ENCODE data around the gene TCAIM. TPM values are rescaled to one million over a fixed set of nuclear protein-coding genes. Genes with fewer than 3 reads are reported as not detected.

TCAIM gene
- total and polyA plus RNA-seq, 10 of the 15 experiments (the other 5 are each of a cell fraction or from before 2014, with no cell fraction given): 14.5 to 22.9 (median 17.8) TPM

DNA sequence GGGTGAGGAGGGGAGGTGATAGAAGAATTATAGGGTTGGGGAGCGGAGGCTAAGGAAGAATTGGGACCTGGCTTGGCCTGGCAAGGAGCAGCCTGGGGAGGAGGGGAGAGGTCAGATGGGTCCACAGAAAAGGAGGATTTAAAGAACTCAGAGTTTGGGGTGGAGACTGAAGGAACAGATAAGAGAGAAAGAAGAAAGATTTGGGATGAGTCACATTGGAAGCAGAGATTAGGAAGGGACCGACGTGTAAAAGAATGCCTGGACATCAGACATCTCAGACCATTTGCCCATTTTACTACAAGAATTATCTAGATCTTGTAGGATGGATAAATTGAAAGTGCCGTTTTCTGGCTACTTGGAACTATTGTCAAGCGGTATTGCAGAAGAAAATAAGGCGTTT lies 10.4 kb downstream of the TCAIM start (continued):
- no peak for TF ChIP-seq SKIL (IDR thresholded peaks at IDR 0.05; ENCODE audit: low read depth, poor library complexity, severe bottlenecking)
- TF ChIP-seq HDAC2 (IDR thresholded peaks at IDR 0.05): no peak
- no peak for TF ChIP-seq GABPA (IDR thresholded peaks at IDR 0.05; ENCODE audit: low read depth)
- no peak for TF ChIP-seq NFIC (IDR thresholded peaks at IDR 0.05; ENCODE audit: low read depth, low read length)
- TF ChIP-seq, protein P1, sequence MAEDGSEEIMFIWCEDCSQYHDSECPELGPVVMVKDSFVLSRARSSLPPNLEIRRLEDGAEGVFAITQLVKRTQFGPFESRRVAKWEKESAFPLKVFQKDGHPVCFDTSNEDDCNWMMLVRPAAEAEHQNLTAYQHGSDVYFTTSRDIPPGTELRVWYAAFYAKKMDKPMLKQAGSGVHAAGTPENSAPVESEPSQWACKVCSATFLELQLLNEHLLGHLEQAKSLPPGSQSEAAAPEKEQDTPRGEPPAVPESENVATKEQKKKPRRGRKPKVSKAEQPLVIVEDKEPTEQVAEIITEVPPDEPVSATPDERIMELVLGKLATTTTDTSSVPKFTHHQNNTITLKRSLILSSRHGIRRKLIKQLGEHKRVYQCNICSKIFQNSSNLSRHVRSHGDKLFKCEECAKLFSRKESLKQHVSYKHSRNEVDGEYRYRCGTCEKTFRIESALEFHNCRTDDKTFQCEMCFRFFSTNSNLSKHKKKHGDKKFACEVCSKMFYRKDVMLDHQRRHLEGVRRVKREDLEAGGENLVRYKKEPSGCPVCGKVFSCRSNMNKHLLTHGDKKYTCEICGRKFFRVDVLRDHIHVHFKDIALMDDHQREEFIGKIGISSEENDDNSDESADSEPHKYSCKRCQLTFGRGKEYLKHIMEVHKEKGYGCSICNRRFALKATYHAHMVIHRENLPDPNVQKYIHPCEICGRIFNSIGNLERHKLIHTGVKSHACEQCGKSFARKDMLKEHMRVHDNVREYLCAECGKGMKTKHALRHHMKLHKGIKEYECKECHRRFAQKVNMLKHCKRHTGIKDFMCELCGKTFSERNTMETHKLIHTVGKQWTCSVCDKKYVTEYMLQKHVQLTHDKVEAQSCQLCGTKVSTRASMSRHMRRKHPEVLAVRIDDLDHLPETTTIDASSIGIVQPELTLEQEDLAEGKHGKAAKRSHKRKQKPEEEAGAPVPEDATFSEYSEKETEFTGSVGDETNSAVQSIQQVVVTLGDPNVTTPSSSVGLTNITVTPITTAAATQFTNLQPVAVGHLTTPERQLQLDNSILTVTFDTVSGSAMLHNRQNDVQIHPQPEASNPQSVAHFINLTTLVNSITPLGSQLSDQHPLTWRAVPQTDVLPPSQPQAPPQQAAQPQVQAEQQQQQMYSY (CRISPR knock-in tag; IDR thresholded peaks at IDR 0.05): no peak

DNA sequence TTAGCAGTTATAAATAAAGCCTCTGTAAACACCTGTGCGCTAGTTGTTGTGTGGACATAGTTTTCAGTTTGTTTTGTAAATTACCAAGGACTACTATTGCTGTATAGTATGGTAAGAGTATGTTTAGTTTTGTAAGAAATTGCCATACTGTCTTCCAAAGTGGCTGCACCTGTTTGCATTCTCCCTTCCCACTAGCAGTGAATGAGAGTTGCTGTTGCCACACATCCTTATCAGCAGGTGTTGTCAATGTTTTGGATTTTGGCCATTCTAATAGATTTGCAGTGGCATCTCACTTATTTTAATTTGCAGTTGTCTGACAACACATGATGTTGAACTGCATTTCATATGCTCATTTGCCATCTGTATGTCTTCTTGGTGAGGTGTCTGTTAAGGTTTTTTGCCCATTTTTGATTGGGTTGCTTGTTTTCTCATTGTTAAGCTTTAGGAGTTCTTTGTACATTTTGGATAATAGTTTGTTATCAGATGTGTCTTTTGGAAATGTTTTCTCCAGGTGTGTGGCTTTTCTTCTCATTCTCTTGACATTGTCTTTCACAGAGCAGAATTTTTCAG lies 14.9 kb downstream of the TCAIM start:
- Histone ChIP-seq H3K9ac (ENCODE audit: control insufficient read depth, insufficient read depth, low read length) (no peak overlapping the region), H3K36me3 (ENCODE audit: control insufficient read depth in 2 of 2, insufficient read depth in 2 of 2, low read length in 1 of 2) (no peaks in the 10 kb centered on the region; a peak in 1 of 4 replicates), H3K27me3 (replicated peaks in 1 of 2; ENCODE audit: control insufficient read depth in 2 of 2, insufficient read depth in 2 of 2, low read length in 1 of 2) (no peaks in the 10 kb centered on the region), H3K4me2 (ENCODE audit: control insufficient read depth, insufficient read depth) (no peak overlapping the region), H3K9me3 (replicated peaks; ENCODE audit: control insufficient read depth, insufficient read depth, low read length) (no peaks in the 10 kb centered on the region), H3K4me3 (no peak overlapping the region), H4K20me1 (ENCODE audit: control insufficient read depth, insufficient read depth) (no peaks in the 10 kb centered on the region), H3K4me1 (ENCODE audit: control insufficient read depth, insufficient read depth, low read length) (no peaks in the 10 kb centered on the region), H2AFZ (ENCODE audit: control insufficient read depth, low read depth, low read length) (no peak overlapping the region), H3K79me2 (ENCODE audit: control insufficient read depth, insufficient read depth, low read length) (no peaks in the 10 kb centered on the region), H3K27ac (ENCODE audit: control insufficient read depth, insufficient read depth) (no peak overlapping the region)
- RAD21 ChIA-PET (ENCODE audit: unreplicated experiment): interaction anchor here (1.0 kb wide), 1 partner anchor 13 kb away, joined by 3 read pairs; no protein-coding TSS in a partner anchor
- SMC1A ChIA-PET (ENCODE audit: uncharacterized antibody, unreplicated experiment): no interaction called here
- DNase-seq (ENCODE audit: low read depth, low spot score): no peak
- CTCF ChIA-PET: interaction anchor here (0.7 to 0.9 kb wide), 2 partner anchors 10 to 554 kb away, joined by 4 to 7 read pairs; no protein-coding TSS in a partner anchor
- in situ Hi-C loops (cut with MboI) (no loop called here), intact Hi-C loops (cut with micrococcal nuclease; ENCODE audit: unreplicated experiment) (no loop called here)
- no TSS peak for BruUV-seq (replicated peaks)
- no peak for ATAC-seq
- POLR2A ChIA-PET: interaction anchor here (1.1 kb wide), 1 partner anchor 10 kb away, joined by 4 read pairs; no protein-coding TSS in a partner anchor
- WGBS (ENCODE audit: insufficient coverage, insufficient replicate concordance, low lambda C conversion rate, missing lambda C conversion rate): 100% methylated on average over 1 of the region's 1 CpG
- FAIRE-seq: no peak
- TF ChIP-seq ZNF207 (IDR thresholded peaks at IDR 0.05; ENCODE audit: borderline replicate concordance) (no peak), CREB1 (IDR thresholded peaks at IDR 0.05; ENCODE audit: low read depth) (no peak), RB1 (IDR thresholded peaks at IDR 0.05; ENCODE audit: borderline replicate concordance) (no peak), NBN (IDR thresholded peaks at IDR 0.05) (no peak), KLF5 (IDR thresholded peaks at IDR 0.05; ENCODE audit: partially characterized antibody) (no peak), ZNF622 (IDR thresholded peaks at IDR 0.05) (no peak), MAX (IDR thresholded peaks at IDR 0.05; ENCODE audit: low read depth, low read length) (no peak)
- TF ChIP-seq, protein P2, sequence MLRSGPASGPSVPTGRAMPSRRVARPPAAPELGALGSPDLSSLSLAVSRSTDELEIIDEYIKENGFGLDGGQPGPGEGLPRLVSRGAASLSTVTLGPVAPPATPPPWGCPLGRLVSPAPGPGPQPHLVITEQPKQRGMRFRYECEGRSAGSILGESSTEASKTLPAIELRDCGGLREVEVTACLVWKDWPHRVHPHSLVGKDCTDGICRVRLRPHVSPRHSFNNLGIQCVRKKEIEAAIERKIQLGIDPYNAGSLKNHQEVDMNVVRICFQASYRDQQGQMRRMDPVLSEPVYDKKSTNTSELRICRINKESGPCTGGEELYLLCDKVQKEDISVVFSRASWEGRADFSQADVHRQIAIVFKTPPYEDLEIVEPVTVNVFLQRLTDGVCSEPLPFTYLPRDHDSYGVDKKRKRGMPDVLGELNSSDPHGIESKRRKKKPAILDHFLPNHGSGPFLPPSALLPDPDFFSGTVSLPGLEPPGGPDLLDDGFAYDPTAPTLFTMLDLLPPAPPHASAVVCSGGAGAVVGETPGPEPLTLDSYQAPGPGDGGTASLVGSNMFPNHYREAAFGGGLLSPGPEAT (IDR thresholded peaks at IDR 0.05; ENCODE audit: low read depth): no peak
- TF ChIP-seq, protein P3, sequence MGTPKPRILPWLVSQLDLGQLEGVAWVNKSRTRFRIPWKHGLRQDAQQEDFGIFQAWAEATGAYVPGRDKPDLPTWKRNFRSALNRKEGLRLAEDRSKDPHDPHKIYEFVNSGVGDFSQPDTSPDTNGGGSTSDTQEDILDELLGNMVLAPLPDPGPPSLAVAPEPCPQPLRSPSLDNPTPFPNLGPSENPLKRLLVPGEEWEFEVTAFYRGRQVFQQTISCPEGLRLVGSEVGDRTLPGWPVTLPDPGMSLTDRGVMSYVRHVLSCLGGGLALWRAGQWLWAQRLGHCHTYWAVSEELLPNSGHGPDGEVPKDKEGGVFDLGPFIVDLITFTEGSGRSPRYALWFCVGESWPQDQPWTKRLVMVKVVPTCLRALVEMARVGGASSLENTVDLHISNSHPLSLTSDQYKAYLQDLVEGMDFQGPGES (IDR thresholded peaks at IDR 0.05): no peak

Measured in GM12878 (cell line).